Activated CD8-positive, alpha-beta memory T cell treated with anti-CD3 and anti-CD28 coated beads, Interleukin-2, amount 10 ng/mL, durations not matched to agents 7 days and 5 days (primary cell): ENCODE measurements around the gene LRRC59. TPM values are rescaled to one million over a fixed set of nuclear protein-coding genes. Genes with fewer than 3 reads are reported as not detected.

Experiments used
- ATAC-seq: fragments of 150-1000 bp; cut with Tn5 transposase; one replicate; pipeline ENCODE4 v1.10.0; 2021; ENCODE audit warnings: moderate library complexity
- CTCF ChIA-PET: fragments of 350-600 bp; sonication (Branson Sonifier 250); formaldehyde crosslinking; loops from one replicate; lab custom pipeline; 2021; ENCODE audit warnings: antibody characterized with exemption; lab: Charles Lee
- DNase-seq: peaks from one replicate; pipeline ENCODE4 v3.0.0-alpha.2; 2020
- H3K27ac Mint-ChIP-seq: one replicate; pipeline ENCODE4 v1.8.0; 2021; ENCODE audit warnings: mild to moderate bottlenecking, mixed read lengths
- H3K27me3 Mint-ChIP-seq: one replicate; pipeline ENCODE4 v1.8.0; 2021; ENCODE audit warnings: mixed read lengths
- H3K36me3 Mint-ChIP-seq: one replicate; pipeline ENCODE4 v1.8.0; 2021; ENCODE audit warnings: mild to moderate bottlenecking, mixed read lengths
- H3K4me1 Mint-ChIP-seq: one replicate; pipeline ENCODE4 v1.8.0; 2021; ENCODE audit warnings: mixed read lengths
- H3K4me3 Mint-ChIP-seq: one replicate; pipeline ENCODE4 v1.8.0; 2021; ENCODE audit warnings: mild to moderate bottlenecking, moderate library complexity, mixed read lengths
- H3K9me3 Mint-ChIP-seq: one replicate; pipeline ENCODE4 v1.8.0; 2022; ENCODE audit warnings: low read depth, mixed read lengths
- total RNA-seq, 2 experiments: library from RNA; stranded (reverse); gene quantifications; one replicate each; pipeline ENCODE4 v1.2.3, GENCODE V29; 2021

The LRRC59 gene
- total RNA-seq, 2 experiments from 2014 or later, result 71.5 to 82.6 TPM

DNA sequence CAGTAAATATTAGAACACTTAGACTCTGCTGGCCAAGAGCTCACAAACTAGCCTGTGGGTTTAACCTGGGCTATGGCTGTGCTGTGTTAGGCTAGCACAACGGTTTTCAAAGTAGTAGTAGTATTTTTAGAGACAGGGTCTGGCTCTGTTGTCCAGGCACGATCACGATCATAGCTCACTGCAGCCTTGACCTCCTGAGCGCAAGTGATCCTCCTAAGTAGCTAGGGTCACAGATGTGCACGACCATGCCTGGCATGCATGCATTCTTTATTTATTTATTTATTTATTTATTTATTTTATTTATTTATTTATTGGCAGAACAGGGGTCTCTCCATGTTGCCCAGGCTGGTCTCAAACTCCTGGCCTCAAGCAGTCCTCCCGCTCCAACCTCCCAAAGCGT, 34.7 kb downstream of the LRRC59 start:
- CTCF ChIA-PET, result interaction anchor here (0.7 to 5.9 kb wide), 22 partner anchors 9 to 162 kb away, joined by 3 to 64 read pairs (median 5); partner anchors contain the start of genes ACSF2, COL1A1, EME1 and LRRC59
- no peak overlapping the region for H3K4me3 Mint-ChIP-seq
- H3K4me1 Mint-ChIP-seq, result peaks cover 18% of the 10 kb centered on the region
- H3K27me3 Mint-ChIP-seq, result no peaks in the 10 kb centered on the region
- no peak for DNase-seq
- peaks cover 3% of the 10 kb centered on the region for H3K36me3 Mint-ChIP-seq
- ATAC-seq, result no peak
- H3K9me3 Mint-ChIP-seq, result no peaks in the 10 kb centered on the region
- peak overlapping the region; percentile 73 for H3K27ac Mint-ChIP-seq

DNA sequence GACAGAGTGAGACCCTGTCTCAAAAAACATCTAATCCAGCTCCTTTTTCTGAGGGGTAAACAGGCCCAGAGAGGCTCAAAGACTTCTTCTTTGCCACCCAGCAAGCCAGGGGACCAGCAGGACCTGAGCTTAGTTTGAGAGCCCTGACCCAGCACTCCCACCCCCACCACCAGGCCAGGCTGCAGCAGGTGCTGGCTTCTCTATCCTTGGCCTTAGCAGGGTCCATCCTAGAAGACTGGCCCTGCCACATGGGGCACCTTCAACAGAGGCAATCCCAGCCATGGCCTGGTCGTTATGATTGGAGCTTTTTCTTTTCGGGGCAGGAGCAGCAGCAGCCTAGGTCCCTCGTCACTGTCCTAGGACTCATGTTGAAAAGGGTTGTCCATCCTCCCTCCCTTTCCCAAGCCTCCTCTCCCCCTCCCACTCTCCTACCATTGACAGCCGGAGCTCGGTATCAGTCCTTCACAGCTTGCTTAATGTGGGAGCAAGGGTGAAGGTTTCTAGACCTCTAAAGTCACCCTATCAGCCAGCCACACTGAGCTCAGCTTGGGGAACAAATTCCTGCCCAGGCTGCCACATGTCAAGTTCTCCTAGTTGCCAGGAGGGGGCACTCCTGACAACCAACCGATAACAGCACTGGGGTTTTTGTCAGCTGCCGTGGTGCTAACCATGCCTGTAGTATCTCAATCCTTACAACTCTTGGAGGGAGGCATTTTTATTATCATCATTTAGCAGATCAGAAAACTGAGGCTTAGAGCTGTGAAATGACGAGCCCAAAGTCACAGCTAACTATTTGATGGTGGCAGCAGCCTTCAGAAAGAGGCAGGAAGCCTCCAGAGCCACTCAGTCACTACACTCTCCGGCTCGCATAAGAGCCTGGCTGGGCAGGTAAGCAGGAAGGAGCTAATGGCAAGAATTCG, 35.5 kb downstream of the LRRC59 start:
- Mint-ChIP-seq H3K4me3 (no peak overlapping the region), H3K27ac (peak overlapping the region; percentile 73), H3K27me3 (no peaks in the 10 kb centered on the region), H3K4me1 (peaks cover 18% of the 10 kb centered on the region), H3K36me3 (peaks cover 4% of the 10 kb centered on the region), H3K9me3 (no peaks in the 10 kb centered on the region)
- CTCF ChIA-PET, result interaction anchor here (0.6 to 5.9 kb wide), 28 partner anchors 10 to 161 kb away, joined by 3 to 64 read pairs (median 4); partner anchors contain the start of genes ACSF2, COL1A1, EME1 and LRRC59
- DNase-seq (peak; percentile 77), ATAC-seq (peak; percentile 82)

DNA sequence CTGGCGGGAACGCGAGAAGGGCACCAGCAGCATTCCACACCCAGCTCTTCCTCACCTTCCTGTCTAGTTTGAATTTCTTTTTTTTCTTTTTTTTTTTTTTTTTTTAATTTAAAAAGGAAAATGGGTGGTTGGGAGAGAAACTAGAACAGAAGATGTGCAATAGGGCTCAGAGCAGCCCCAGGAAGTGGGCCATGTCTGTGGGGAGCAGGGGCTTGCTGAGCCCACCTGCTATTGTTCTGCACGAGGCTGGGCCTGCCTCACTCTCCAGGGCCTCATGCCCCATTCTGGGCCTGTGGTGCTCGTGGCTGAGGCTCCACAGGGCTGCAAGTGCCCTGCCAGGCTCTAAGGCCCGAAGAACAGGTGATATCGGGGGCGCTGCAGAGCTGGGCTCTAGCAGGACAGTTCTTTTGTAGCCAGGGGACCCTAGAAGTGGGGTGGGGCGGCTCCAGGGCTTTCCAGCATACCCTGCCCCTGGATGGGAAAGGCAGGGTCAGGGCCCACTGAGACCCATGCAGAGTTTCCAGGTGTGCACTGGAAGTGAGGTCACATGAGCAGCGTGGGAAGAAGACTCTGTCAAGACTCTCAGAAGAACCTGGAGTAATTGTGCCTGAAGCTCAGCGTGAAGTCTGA, 36.7 kb downstream of the LRRC59 start:
- peaks cover 18% of the 10 kb centered on the region for H3K4me1 Mint-ChIP-seq
- ATAC-seq (peak; percentile 30), DNase-seq (no peak)
- H3K27me3 Mint-ChIP-seq, result no peaks in the 10 kb centered on the region
- no peaks in the 10 kb centered on the region for H3K9me3 Mint-ChIP-seq
- H3K36me3 Mint-ChIP-seq, result peaks cover 8% of the 10 kb centered on the region
- H3K27ac Mint-ChIP-seq, result peak overlapping the region; percentile 73
- CTCF ChIA-PET, result interaction anchor here (0.7 to 5.9 kb wide), 9 partner anchors 9 to 267 kb away, joined by 3 to 64 read pairs (median 12); partner anchors contain the start of genes COL1A1, EME1, LRRC59 and MRPL27
- H3K4me3 Mint-ChIP-seq, result no peak overlapping the region

DNA sequence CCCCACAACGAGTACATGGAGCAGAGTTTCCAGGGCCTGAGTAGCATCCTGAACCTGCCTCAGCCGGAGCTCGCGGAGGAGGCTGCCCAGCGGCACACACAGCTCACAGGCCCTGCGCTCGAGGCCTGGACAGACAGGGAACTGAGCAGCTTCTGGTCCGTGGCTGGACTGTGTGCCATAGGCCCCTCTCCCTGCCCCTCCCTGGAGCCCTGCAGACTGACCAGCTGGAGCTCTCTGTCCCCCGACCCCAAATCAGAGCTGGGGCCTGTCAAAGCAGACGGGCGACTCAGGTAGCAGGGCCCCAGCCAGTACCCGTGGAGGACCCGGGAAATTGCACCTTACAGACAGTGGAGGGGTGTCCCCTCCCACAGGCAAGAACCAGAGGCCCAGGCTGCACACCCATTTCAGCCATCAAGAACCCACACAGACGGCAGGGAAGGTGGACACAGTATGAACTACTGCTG, 37.3 kb downstream of the LRRC59 start:
- peak overlapping the region; percentile 28 for H3K27ac Mint-ChIP-seq
- no peaks in the 10 kb centered on the region for H3K9me3 Mint-ChIP-seq
- ATAC-seq (no peak), DNase-seq (no peak)
- peaks cover 8% of the 10 kb centered on the region for H3K36me3 Mint-ChIP-seq
- no peak overlapping the region for H3K4me3 Mint-ChIP-seq
- H3K4me1 Mint-ChIP-seq, result peaks cover 18% of the 10 kb centered on the region
- no peaks in the 10 kb centered on the region for H3K27me3 Mint-ChIP-seq
- CTCF ChIA-PET, result interaction anchor here (0.7 to 5.9 kb wide), 7 partner anchors 12 to 266 kb away, joined by 3 to 64 read pairs (median 4); partner anchors contain the start of genes COL1A1, EME1, LRRC59 and MRPL27

DNA sequence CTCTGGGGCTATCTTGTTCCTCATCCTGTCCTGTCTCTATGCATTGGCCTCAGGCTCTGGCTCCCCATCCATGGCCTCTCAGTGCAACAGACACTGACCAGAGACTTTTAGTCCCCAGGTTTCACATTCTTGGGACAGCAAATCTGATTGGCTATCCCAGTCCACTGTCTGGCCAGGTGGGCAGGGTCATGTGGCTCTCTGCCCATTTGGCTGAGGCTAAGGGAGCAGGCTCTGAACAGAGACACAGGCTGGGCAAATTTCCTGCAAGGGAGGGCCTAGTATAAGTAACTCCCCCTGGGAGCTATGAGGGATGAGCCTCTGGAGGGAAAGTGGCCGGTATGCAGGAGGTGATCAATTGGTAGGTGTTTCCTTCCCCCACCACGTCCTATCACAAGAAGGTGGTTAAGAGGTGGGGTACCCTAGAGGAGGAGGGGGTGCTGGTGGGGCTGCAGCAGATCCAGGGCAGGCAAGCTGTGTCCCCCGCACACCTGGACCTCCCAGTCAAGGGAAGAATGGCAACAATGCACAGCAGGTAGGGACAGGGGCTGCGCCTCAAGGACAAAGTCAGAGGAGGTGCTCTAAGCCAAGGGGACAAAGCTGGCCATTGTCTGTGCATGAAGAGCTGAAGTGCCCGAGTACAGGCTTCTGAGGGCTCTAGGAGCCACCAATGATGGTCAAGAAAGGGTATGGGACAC, 38.2 kb downstream of the LRRC59 start:
- Mint-ChIP-seq H3K4me1 (peaks cover 18% of the 10 kb centered on the region), H3K4me3 (no peak overlapping the region), H3K27ac (peak overlapping the region; percentile 33), H3K27me3 (no peaks in the 10 kb centered on the region), H3K36me3 (peaks cover 8% of the 10 kb centered on the region), H3K9me3 (no peaks in the 10 kb centered on the region)
- CTCF ChIA-PET, result interaction anchor here (0.8 to 5.9 kb wide), 4 partner anchors 13 to 120 kb away, joined by 3 to 64 read pairs (median 6); partner anchors contain the start of genes EME1, LRRC59, MRPL27 and XYLT2
- ATAC-seq (no peak), DNase-seq (peak; percentile 36)

DNA sequence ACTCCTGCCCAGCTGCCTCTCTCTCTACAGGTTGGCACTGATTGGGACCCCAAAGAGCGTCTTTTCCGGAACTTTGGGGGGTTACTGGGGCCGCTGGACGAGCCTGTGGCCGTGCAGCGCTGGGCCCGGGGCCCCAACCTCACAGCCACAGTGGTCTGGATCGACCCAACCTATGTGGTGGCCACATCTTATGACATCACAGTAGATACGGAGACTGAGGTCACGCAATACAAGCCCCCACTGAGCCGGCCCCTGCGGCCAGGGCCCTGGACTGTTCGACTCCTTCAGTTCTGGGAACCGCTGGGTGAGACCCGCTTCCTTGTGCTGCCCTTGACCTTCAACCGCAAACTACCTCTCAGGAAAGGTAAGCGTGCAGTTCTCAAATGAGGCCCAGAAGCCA, 39.1 kb downstream of the LRRC59 start:
- no peak overlapping the region for H3K27ac Mint-ChIP-seq
- CTCF ChIA-PET, result interaction anchor here (2.6 to 5.9 kb wide), 2 partner anchors 14 to 40 kb away, joined by 7 to 64 read pairs; partner anchors contain the start of genes EME1, LRRC59 and MRPL27
- H3K9me3 Mint-ChIP-seq, result no peaks in the 10 kb centered on the region
- DNase-seq, result peak; percentile 33
- no peak overlapping the region for H3K4me3 Mint-ChIP-seq
- H3K36me3 Mint-ChIP-seq, result peaks cover 8% of the 10 kb centered on the region
- peaks cover 18% of the 10 kb centered on the region for H3K4me1 Mint-ChIP-seq
- no peaks in the 10 kb centered on the region for H3K27me3 Mint-ChIP-seq
- ATAC-seq, result no peak

DNA sequence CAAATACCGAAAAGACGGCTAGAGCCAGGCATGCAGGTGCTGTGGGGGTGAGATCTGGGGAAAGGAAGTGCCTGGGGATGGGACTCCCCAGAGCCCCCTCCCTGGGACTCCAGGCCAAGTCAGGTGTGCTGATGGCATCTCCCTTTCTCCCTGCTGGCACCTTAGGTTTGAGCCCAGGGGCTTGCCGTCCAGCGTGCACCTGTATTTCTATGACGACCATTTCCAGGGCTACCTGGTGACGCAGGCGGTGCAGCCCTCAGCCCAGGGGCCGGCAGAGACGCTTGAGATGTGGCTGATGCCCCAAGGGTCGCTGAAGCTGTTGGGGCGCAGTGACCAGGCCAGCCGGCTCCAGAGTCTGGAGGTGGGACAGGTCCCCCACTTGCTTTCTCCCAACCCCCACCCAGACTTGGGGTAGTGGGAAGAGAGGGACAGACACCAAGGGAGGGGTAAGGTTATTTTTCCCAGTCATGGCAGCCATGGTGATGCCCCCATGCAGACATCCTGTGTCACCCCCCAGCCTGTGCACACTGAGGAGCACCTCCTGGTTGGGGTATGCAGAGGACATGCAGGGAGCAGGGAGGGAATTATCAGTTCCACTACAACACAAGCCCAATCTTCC, 40.3 kb downstream of the LRRC59 start:
- ATAC-seq (no peak), DNase-seq (peak; percentile 37)
- Mint-ChIP-seq H3K4me3 (no peak overlapping the region), H3K4me1 (peaks cover 12% of the 10 kb centered on the region), H3K27ac (no peak overlapping the region), H3K27me3 (no peaks in the 10 kb centered on the region), H3K36me3 (peaks cover 8% of the 10 kb centered on the region), H3K9me3 (no peaks in the 10 kb centered on the region)
- CTCF ChIA-PET, result no interaction called here

DNA sequence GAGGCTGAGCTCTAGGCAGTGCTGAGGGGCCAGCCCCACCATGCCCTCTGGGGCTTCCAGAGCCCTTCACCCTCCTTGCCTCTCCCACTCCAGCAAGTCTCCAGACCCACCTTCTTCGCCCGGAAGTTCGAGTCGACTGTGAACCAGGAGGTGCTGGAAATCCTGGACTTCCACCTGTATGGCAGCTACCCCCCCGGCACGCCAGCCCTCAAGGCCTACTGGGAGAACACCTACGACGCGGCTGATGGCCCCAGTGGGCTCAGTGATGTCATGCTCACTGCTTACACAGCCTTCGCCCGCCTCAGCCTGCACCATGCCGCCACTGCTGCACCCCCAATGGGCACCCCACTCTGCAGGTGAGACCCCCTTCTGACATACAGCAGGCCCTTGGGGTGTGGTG, 40.9 kb downstream of the LRRC59 start:
- no peaks in the 10 kb centered on the region for H3K27me3 Mint-ChIP-seq
- DNase-seq, result peak; percentile 26
- peaks cover 8% of the 10 kb centered on the region for H3K36me3 Mint-ChIP-seq
- H3K27ac Mint-ChIP-seq, result no peak overlapping the region
- no peaks in the 10 kb centered on the region for H3K9me3 Mint-ChIP-seq
- H3K4me1 Mint-ChIP-seq, result peaks cover 9% of the 10 kb centered on the region
- H3K4me3 Mint-ChIP-seq, result no peak overlapping the region
- ATAC-seq, result no peak
- CTCF ChIA-PET, result no interaction called here

DNA sequence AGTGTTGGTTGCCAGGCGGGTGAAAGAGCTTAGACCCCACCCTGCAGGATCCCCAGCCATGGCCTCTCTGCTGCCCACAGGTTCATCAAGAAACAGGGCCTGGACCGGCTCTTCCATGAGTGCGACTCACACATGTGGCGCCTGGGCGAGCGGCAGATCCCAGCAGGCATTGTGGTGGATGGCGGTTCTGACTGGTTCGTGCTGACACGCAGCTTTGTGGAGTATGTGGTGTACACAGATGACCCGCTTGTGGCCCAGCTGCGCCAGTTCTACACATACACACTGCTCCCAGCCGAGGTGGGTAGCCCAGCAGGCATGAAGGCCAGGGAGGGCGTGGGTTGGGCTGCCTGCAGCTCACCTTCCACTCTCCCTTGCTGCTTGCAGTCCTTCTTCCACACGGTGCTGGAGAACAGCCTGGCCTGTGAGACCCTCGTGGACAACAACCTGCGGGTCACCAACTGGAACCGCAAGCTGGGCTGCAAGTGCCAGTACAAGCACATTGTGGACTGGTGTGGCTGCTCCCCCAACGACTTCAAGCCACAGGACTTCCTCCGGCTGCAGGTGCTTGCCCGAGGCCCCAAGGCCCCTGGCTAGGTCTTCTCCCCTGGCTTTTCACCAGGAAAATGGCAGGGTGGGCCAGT, 41.5 kb downstream of the LRRC59 start:
- ATAC-seq (no peak), DNase-seq (peak; percentile 42)
- CTCF ChIA-PET, result no interaction called here
- no peak overlapping the region for H3K4me3 Mint-ChIP-seq
- peaks cover 8% of the 10 kb centered on the region for H3K36me3 Mint-ChIP-seq
- no peak overlapping the region for H3K27ac Mint-ChIP-seq
- peaks cover 5% of the 10 kb centered on the region for H3K4me1 Mint-ChIP-seq
- H3K27me3 Mint-ChIP-seq, result no peaks in the 10 kb centered on the region
- no peaks in the 10 kb centered on the region for H3K9me3 Mint-ChIP-seq

DNA sequence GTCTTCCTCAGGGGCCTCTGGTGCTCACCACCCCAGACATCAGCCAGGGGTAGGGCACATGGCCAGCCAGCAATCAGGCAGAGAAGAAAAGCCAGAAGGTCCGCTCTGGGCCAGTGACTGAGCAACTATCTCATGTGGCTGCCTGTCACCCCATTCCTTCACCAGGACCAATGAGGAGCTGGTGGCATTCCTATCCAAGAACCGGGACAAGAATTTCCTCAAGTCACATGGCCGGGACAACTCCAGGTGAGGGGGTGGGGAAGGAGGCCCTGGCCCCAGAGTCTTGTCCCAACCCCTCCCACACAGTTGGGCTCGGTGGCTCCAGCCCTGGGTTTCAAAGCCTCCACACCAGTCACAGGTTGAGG, 42.0 kb downstream of the LRRC59 start:
- H3K4me3 Mint-ChIP-seq, result no peak overlapping the region
- peaks cover 8% of the 10 kb centered on the region for H3K36me3 Mint-ChIP-seq
- CTCF ChIA-PET, result no interaction called here

DNA sequence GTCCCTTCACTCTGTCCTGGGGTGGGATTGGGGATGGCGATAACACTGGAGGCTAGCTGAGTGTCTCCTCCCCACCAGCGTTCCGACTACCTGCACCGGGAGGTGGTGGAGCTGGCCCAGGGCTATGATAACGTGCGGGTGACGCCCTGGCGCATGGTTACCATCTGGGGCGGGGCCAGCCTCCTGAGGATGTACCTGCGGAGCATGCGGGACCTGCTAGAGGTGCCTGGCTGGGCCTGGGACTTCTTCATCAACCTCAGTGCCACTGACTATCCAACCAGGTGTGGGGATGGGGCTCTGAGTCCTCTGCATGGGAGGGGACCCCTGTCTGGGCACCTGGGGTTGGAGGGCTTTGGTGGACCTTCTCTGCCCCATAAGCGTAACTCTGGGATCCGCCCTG, 42.5 kb downstream of the LRRC59 start:
- H3K36me3 Mint-ChIP-seq, result peaks cover 8% of the 10 kb centered on the region
- no peaks in the 10 kb centered on the region for H3K27me3 Mint-ChIP-seq
- peaks cover under 1% of the 10 kb centered on the region for H3K4me1 Mint-ChIP-seq
- no peak overlapping the region for H3K4me3 Mint-ChIP-seq
- no peak overlapping the region for H3K27ac Mint-ChIP-seq
- H3K9me3 Mint-ChIP-seq, result no peaks in the 10 kb centered on the region
- peak; percentile 37 for DNase-seq
- no peak for ATAC-seq
- CTCF ChIA-PET, result no interaction called here

More for the DNA sequence above, 42.0 kb downstream of the LRRC59 start:
- no peak overlapping the region for H3K27ac Mint-ChIP-seq
- no peaks in the 10 kb centered on the region for H3K27me3 Mint-ChIP-seq
- DNase-seq, result peak; percentile 37
- no peak for ATAC-seq
- peaks cover 2% of the 10 kb centered on the region for H3K4me1 Mint-ChIP-seq
- H3K9me3 Mint-ChIP-seq, result no peaks in the 10 kb centered on the region

DNA sequence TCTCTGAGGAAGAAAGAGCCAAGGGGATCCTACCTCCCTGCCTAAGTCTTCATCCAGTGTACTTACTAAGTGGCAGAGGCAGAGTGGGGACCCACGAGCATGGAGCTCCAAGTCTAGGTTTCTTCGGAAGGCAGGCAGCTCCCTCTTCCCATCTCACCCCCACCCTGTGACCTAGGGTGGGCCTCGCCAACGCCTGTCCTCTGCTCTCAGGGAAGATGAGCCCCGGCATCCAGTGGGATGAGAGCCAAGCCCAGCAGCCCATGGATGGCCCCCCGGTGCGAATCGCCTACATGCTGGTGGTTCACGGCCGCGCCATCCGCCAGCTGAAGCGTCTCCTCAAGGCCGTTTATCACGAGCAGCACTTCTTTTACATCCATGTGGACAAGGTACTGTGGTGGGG, 43.1 kb downstream of the LRRC59 start:
- Mint-ChIP-seq H3K36me3 (peaks cover 8% of the 10 kb centered on the region), H3K4me1 (peaks cover 5% of the 10 kb centered on the region), H3K27me3 (no peaks in the 10 kb centered on the region), H3K9me3 (no peaks in the 10 kb centered on the region), H3K4me3 (no peak overlapping the region), H3K27ac (no peak overlapping the region)
- CTCF ChIA-PET, result no interaction called here
- ATAC-seq, result no peak
- peak; percentile 35 for DNase-seq
